Fibroblast of lung (primary cell): Measurements from ENCODE around the gene ALG13.

Experiments used
- CTCF ChIP-seq, 2 donors: IDR thresholded peaks in 1 of 2; conservative IDR thresholded peaks in 1 of 2; 1 replicate in 1 of 2; 2 replicates in 1 of 2; pipeline ENCODE4 v1.5.1; 2011 to 2012; ENCODE audit warnings: low read length in 2 of 2, control low read depth in 1 of 2, inconsistent platforms in 1 of 2, low read depth in 1 of 2, mild to moderate bottlenecking in 1 of 2
- EZH2 ChIP-seq: IDR thresholded peaks from 2 replicates; pipeline ENCODE4 v1.5.1; 2012; ENCODE audit warnings: low read length, control low read depth, mild to moderate bottlenecking; ENCODE audit errors: missing control alignments

DNA sequence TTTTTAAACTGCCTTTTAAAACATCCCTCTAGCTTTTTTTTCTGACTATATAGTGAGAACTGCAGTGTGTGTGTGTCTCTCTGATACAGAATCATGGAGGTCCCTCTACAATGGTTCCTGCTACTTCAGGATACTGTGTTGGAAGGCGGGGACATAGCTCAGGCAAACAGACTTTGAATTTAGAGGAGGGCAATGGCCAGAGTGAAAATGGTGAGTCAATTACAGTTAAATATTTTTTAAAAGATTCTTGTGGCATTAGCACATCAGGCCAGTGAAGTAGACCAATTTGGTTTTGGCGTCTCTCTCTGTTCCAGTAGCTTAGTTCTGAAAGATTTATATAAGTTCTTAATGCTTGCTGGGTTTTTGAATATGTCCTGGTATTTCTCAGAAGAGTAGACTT lies 47.1 kb downstream of the ALG13 start:
- no peak for TF ChIP-seq CTCF (conservative IDR thresholded peaks at IDR 0.05 in 1 of 2, IDR thresholded peaks at IDR 0.05 in 1 of 2; ENCODE audit: low read depth in 1 of 2, low read length in 2 of 2)
- no peak for TF ChIP-seq EZH2
